Measurements from ENCODE around the gene SH2D5.

Gene SH2D5

DNA sequence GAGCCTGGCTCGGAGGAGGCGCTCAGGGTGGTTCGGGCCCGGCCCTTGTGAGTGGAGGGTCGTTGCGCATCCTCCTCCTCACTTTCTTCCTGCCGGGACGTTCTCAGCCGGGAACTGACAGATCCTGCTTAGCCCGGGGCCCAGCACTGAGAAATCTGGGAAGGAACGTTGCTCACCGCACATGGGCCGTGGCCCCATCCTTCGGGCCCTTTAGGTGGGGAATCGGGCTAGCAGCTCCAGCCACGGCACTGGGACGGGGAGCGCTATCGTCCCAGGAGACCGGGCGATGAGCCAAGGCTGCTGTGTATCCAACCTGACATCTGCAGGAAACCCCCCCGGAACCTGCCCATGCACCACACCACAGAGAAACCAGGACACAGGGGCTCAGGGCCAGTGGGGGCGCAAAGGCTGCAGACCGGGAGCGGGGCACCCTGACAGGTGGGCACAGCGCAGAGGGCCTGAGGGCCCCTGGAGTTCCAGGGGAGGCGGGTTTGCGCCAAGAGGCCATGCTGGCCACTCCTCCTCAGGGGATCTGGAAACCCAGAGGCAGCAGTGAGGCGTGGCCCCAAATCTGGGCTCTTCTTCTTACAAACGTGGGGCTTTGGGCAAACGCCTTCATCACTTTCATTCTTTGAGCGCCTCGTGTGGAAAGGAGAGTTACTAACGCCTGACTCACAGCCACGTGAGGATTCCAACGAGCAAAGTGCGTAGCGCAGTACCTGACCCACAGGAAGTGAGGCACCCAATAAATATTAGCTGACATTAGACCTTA, at the start of gene SH2D5:
TSS of gene SH2D5 (minus strand) at position 116 of the 772 bp plus-strand sequence. CDS start 4,659 bp downstream, outside the sequence.
- DNase-seq, result peak; percentile 0

DNA sequence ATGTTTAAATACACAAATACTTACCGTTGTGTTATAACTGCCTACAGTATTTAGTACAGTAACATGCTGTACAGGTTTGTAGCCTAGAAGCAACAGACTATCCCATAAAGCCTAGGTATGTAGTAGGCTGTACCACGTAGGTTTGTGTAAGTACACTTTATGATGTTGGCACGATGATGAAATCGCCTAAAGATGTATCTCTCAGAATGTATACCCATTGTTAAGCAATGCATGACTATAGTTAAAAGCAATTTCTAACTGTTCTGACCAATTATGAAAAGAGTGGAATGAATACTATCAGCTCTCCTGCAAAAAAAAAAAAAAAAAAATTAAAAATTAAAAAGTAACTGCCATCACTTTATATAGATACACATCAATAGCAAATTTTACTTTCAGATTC, 43.2 kb upstream of the SH2D5 start:
- DNase-seq, result no peak

DNA sequence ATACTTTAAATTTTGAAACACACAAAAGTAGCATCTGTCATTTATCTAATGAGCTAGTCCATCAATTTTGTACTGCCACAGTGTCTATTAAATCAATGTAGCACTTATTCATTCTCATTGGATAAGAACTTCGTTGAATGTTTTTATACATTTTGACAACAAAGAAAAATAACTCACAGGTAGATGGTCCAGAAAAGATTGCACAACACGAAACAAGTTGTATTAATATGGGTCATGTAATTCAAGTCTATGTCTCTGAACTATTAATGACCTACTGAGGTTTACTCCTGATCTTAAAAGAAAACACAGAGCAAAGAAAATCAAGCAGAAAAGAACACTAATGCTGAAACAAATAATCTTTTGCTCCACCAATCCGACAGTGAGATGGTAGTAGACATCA, 39.3 kb upstream of the SH2D5 start:
- no peak for DNase-seq

DNA sequence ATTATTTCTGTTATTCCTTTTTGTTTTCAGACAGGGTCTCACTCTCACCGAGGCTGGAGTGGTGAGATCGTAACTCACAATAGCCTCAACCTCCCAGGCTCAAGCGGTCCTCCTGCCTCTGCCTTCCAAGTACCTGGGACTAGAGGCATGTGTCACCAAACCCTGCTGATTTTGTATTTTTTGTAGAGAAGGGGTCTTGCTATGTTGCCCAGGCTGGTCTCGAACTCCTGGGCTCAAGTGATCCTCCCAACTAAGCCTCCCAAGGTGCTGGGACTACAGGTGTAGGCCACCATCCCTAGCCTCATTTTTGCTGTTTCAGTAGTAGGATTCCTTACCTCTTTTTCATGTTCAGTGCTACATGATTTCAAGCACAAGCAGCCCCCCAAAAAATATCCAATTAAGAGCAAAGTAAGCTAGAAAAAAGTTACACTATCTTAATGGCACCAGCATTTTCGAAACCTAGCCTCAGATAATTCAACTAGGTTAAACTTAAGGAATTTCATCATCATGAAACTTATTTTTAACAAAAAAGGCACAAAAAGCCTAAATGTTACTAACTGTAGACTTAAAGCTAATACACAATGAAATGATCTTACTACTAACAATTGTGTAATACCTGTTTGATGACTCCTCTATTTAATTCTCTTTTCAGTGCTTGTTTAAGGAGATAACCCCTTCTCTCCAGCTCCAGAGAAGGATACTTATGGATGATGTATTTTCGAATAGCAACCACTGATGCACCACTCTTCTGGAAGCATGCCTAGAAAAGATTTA, 38.0 kb upstream of the SH2D5 start:
- no peak for DNase-seq

DNA sequence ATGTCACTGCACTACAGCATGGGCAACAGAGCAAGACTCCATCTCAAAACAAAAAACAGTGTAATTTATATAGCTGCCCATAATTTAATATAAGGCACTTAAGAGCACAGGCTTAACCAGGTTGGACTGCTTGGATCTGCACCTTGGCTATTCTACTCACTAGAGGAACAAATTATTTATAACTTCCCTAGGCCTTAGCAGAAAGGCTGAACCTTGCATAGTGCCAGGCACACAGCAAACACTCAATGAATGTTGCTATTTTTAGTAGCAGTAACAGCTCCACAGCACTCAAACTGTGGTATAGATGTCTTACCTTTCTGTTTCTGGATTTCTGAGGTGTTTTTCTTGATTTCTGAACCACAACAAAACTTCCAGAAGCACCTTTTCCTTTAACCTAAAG, 34.8 kb upstream of the SH2D5 start:
- DNase-seq, result no peak

DNA sequence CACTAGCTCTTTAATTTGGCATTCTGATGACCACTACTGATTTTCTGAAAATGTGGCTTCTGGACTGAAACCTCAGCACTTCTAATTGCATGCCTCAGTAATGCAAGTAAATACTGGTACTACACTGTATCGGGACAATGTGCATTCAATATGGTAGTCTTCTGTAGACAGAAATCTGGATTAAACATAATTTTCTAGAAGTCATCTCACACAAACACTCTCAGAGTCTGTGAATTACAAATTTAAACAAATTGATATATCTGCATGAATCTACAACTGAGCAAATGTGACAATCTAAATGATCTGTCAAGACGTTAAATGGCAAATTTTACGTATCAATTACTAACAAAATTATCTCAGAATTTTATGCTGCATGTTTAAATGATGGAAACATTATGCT, 30.9 kb upstream of the SH2D5 start:
- no peak for DNase-seq

DNA sequence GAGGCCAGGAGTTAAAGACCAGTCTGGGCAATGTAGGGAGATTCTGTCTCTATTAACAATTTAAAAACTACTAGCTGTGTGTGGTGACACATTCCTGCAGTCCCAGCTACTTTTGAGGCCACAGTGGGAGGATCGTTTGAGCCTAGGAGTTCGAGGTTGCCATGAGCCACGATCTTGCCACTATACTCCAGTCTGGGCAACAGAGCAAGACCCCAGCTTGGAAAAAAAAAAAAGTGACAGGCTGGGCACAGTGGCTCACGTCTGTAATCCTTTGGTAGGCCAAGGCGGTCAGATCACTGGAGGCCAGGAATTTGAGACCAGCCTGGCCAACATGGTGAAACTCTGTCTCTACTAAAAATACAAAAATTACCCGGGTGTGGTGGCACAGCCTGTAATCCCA, 27.8 kb upstream of the SH2D5 start:
- DNase-seq, result no peak

DNA sequence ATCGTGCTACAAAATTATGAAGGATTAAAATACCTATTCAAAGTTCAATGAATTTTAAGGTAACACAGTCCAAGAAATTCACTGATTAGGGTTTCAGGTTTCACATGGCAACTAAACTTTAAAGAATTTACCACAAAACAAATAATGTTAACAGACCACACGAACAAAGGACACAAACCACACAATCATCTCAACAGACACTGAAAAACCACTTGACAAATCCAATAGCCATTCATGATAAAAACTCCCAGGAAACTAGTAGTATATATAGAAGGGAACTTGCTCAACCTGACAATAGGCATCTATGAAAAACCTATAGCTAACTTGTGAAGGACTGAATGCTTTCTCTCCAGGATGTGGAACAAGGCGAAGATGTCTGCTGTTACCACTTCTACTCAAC, 21.1 kb upstream of the SH2D5 start:
- DNase-seq, result no peak

DNA sequence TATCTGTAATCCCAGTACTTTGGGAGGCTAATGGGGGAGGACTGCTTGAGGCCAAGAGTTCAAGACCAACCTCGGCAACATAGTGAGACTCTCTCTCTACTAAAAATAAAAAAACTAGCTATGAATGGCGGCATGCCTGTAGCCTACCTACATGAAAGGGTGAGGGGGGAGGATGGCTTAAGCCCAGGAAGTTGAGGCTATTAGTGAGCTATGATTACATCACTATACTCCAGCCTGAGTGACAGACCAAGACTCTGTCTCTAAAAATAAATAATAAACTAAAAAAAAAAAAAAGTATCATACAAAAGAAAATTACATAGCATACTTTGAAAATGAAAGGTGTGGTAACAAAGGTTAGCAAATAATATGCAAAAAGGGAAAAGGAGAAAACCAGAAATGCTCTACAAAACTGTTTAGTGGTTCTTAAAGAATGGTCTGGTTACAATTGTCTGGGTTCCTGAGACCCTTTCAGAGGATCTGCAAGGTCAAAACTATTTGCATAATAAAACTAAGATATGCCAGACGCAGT, 19.0 kb upstream of the SH2D5 start:
- no peak for DNase-seq

DNA sequence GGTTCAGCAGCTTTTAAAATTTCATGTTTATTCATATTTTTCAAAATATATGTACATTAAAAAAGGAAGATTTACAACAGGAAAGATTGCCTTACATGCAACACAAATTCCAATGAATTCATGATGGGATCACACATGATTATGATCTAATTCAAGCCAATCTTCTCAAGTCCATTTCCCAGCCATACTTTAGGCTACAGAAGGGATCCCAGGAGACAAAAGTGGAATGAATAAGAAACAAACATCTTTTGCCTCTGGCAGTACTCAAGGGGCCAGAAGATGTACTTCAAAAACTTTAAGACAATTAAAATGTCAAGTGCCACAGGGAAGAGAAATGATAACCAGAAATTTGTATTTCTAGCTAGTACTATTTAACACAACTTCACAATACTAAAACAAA, 10.2 kb upstream of the SH2D5 start:
- DNase-seq, result no peak

DNA sequence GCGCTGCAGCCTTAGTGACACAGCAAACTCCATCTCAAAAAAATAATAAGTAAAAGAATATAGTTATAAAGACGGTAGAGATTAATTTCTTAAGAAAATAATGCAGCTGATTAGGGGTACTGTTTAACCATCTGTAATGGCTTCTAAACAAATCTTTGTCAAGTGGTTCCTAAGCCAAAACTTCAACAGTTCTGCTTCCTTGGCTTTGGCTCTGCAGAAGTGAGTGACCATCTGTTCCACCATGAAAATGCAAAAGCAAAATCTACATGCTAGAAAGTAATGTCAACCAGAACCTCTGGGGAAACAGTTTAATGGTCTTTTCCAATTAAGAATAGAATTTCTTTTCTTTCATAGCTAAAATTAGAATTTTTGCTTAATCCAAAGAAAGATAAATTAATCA, 8.3 kb upstream of the SH2D5 start:
- no peak for DNase-seq

DNA sequence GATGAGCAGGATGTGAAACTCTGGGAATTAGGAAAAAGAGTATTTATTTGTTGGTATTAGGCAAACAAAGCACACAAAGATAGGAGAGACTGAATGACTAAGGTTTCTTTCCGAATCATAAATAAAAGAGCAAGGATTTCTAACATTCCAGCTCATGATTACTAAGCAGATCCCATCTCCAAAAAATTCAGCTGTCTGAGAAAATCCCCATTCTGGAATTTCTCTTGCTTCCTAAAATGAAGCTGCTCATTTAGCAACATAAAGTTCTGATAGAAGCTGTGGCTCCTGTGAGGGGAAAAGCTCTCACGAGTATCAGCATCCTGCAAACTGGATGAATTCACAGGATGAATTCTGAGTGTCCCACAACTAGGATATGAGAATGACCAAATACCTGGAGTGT, 6.7 kb upstream of the SH2D5 start:
- DNase-seq, result no peak

DNA sequence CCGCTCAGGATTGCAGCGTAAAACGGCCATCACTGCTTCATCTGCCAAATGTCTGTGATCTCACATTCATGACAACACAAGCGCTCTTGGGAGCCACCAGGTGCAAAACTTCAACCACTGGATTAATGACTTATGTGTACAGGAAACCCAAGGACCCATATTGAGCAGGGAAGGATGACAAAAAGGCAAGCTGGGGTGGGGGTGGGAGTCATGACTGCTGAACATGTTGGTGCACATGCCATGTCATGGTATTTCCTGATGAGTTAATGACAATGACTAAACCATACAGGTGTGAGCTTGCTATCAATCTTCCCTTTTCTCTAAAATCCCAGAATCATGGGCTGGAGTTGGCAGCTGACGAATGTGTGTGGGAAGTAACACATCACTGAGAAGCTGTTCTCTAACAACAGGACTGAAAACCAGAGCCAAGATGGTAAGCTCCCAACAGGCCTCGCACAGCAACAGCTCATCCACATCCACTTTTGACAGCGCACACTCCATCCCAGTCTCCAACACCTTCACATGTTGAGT, 3.1 kb upstream of the SH2D5 start:
- DNase-seq, result no peak

DNA sequence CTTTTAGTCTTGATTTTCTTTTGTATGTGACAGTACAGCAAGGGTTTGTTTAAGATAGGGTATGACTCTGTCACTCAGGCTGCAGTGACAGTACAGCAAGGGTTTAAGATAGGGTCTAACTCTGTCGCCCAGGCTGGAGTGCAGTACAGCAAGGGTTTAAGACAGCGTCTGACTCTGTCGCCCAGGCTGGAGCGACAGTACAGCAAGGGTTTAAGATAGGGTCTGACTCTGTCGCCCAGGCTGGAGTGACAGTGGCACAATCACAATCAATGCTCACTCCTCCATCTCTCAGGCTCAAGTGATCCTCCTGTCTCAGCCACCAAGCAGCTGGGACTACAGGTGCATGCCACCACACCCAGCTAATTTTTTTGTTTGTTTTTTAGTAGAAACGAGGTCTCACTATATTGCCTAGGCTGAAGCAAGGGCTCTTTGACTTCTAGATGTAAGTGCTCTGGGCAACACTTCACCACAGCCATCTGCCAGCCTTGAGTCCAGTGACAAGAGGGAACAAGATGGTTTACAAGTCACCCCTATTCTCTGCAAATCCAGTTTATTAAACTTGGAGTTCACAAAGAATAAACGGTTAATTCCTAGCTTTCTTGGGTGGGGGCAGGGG, 965 bp upstream of the SH2D5 start:
- no peak for DNase-seq

DNA sequence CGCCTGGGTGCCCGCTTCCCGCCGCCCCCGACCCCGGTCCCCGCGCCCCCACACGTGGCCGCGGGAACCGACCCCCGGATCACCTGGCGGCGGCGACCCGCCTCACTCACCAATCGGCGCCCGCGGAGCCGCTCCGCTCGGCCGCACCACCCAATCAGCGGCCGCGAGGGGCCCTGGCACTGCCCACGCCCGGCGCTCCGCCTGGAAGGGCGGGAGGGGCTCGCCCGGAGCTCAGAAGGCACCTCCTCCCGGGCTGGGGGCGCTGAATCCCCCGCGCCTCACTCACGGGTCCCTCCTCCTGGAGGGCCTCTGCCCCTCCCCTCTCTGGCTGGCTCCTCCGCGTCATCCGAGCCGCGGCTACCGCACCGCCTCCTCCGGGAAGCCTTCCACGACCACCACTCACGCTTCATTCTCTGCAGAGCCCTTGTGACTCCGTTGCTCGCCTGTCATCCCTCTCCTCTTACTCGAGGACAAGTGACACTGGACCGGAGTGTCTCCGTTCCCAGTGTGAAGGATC, 374 bp downstream of the SH2D5 start:
- peak; percentile 10 for DNase-seq

DNA sequence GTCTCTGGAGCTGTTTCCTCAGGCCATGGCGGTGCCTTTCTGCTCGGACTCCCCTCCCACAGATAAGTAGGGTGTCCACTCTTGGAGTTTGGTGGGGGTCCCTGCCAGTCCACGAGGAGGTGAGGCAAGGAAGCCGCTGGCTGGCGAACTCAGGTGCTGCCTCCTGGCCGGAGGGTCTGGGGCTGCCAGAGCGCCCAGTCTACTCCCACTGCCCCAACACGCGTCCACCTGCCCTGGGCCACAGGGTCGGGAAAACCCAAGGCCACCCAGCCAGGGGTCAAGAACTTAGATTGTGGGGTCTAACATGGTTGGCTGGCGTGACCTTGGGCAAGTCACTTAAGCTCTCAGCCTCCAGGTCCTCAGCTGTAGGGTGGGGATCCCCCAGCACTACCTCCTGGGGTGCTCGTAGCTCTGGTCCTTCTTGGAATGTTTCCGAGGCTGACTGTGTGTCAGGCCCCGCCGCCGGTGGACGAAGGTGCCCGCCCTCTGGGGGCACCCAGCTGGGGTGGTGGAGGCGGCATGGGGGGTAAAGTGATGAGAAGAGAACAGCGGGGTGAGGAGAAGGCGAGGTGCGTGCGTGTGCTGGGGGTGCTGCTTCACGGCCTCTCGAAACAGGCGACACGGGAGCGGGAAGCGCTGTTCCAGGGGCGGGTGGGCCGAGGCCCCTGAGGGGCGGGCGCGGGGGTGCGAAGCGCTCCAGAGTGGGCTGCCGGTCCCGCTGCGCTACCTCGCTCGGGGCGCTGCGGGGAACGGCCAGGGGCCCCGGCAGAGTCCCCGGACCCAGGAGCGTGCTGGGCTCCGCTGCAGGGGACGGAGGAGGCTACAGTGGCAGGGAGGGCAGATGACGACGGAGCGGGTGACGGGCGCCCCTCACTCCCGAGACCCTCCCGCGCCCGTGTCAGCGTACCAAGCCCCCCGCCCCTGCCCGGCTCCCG, 1.2 kb downstream of the SH2D5 start:
- DNase-seq, result no peak

DNA sequence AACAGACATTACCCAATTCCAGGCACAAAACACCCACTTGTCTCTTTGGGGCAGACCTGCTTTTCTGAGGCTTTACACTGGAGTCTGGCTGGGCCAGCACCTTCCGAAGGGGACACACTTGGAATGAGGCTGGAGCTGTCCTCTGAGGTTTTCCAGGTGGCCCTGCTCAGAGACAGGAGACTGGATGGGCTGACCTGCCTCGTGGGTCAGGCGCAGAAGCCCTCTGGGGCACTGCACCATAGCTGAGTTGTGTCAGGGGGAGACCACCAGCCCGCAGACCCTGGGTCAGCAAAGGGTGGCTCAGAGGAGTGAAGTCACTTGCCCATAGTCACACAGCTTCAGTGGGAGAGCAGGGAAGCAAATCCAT, 1.8 kb downstream of the SH2D5 start:
- no peak for DNase-seq

DNA sequence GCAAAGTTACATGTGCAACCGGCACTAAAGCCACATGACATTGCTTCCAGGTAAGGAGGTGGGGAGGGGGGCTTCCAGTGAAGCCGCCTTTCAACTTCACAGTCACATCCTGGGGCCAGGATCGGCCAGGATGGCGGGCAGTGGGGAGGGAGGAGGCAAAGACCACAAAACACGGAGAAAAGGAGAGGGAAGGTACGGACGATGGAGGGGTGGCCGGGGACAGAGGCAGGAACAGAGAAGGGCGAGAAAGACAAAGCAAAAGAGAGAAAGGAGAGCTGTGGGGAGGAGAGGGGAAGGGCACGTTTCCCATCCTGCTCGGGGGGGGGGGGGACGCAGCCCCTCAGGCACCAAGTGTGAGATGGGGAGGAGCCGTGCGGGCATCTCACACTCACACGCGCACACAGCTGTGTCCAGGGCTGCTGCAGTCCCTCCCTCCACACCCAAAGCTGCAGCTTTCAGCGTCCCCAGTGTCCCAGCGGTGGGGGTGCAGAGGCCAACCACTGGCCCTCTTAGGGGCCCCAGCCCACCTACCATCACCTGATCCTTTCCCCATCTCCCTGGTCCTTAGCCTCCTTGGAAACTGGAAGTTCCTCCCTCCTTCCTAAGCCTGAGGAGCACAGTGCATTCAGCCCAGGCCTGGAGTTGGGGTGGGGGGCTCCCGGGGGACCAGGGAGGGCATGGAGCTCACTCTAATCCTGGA, 2.4 kb downstream of the SH2D5 start:
- DNase-seq, result no peak

DNA sequence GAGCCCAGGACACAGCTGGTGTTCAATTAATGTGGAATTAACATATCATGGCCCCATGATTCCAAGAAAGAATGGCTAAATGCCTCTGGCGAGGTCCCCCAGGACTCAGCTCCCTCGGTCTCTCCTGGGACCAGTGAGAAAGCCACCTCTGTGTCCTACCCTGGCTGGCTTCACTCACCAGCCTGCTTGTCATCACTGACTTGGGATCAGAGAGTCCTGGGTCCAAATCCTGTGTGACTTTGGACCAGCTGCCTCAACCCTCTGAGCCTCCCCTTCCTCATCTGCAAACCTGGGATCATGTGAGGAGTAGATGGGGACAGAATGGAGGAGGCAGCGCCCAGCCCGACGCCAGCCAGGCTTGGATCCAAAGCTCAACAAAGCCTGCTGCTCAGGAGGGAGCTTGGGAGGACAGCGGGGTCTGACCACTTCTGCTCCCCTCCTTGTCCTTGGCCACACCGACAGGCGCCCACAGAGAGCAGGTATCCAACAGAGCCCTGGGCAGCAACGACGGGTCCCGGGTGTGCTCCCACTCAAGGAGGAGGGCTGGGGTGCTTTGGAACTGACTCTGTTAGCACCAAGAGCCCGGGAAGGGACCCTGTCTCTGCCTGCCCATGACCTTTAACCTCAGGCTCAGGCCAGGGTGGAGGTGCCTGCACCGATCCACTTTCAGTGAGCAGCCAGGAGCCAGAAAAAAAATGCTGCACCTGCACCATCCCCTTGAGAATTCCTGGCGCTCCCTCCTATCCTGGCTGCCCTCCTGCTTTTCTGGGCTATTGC, 3.2 kb downstream of the SH2D5 start:
- DNase-seq, result no peak

DNA sequence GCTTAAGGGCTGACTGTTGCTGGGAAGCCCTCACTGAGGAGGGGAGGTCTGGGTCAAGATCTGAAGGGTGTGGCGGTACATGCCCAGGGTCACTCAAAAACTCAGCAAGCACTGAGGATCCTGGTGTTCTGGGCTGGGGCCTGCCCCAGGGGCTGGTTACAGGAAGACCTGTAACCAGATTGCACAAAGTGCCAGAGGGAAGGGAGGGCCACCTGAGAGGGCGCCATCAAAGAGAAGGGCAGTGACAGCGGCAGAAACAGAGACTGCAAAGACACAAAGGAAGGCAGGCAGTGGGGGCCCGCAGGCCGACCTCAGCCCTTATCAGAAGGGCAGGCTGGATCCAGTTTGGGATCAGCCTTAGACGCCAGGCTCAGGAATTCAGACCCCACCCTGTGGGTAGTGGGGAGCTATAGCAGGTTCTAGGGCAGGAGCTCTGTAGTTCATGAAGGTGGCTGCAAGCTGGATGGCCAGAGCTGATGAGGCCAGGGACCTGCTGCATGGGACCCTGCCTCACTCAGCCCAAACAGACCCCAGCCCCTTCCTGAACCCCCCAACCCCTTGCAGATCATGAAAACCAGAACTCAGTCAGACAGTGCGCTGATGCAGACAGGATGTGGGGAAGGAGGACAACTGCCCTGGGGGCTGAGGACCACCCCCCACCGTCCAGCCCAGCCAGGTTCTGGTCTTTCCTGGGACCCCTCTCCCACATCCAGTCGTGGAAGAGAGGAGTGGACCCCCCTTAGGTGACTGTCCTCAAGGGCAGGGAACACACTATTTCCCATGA, 3.9 kb downstream of the SH2D5 start:
- no peak for DNase-seq
